Measurements from ENCODE around the gene HSD11B2. TPM values are rescaled to one million over a fixed set of nuclear protein-coding genes. Genes with fewer than 3 reads are reported as not detected.

HSD11B2 gene
- total RNA-seq, 2 experiments from 2014 or later: not detected

DNA sequence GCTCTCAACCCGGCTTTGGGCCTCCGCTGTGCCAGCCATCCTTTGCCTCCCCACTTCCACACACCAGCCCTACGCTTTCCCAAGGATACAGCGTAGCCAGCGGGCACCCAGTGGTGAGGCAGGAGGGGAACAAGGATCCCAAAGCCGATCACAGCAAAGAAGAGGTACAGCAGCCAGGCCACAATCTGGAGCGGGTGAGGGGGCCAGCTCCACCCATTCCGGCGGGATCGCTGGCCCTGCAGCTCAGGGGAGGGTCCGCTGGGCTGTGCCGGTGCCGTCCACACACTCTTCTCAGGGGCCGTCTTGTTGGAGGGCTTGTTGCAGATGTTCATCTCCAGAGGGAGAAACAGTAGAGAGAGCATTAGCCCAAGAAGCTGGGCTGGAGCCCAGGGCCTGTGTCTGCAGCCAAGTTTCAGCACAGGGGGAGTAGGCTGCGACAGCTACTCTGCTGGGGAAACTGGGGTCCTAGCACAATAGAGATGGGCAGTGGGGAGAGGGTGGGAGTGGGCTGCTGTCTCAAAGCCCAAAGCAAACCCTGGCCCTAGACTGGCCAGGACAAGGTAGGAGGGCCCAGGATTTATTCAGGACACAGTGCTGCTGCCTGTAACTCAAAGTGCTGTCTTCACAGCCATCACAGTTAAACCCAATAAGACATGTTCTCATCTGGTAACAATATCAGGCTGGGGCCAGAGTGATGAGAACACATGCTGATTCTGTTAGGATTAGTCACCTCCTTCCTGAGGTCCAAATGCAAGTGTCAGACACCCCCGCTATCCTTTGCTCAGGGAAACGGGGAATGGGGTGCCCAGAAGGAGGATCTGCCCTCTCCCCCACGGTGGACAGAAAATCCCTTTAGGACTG is 24.6 kb upstream of the HSD11B2 start:
- intact Hi-C loops (cut with micrococcal nuclease; ENCODE audit: unreplicated experiment): no loop called here
- Histone ChIP-seq H3K4me3 (ENCODE audit: low read depth, low read length, poor library complexity, severe bottlenecking) (no peak overlapping the region), H3K27ac (ENCODE audit: low read depth, low read length, poor library complexity, severe bottlenecking) (no peak overlapping the region), H4K20me1 (ENCODE audit: insufficient read depth, low read length) (no peaks in the 10 kb centered on the region), H3K4me2 (ENCODE audit: low read length) (no peak overlapping the region), H3K9me3 (ENCODE audit: low read length) (no peaks in the 10 kb centered on the region), H3K36me3 (ENCODE audit: insufficient read depth, low read length) (no peaks in the 10 kb centered on the region), H3K9me2 (ENCODE audit: insufficient read depth, low read length) (no peaks in the 10 kb centered on the region), H3K79me2 (ENCODE audit: insufficient read depth, low read depth, low read length) (no peaks in the 10 kb centered on the region), H2AFZ (ENCODE audit: low read length) (no peak overlapping the region), H3K4me1 (ENCODE audit: insufficient read depth, low read length, poor library complexity, severe bottlenecking) (no peaks in the 10 kb centered on the region)
- BruUV-seq (replicated peaks): no TSS peak
- TF ChIP-seq, protein P1, sequence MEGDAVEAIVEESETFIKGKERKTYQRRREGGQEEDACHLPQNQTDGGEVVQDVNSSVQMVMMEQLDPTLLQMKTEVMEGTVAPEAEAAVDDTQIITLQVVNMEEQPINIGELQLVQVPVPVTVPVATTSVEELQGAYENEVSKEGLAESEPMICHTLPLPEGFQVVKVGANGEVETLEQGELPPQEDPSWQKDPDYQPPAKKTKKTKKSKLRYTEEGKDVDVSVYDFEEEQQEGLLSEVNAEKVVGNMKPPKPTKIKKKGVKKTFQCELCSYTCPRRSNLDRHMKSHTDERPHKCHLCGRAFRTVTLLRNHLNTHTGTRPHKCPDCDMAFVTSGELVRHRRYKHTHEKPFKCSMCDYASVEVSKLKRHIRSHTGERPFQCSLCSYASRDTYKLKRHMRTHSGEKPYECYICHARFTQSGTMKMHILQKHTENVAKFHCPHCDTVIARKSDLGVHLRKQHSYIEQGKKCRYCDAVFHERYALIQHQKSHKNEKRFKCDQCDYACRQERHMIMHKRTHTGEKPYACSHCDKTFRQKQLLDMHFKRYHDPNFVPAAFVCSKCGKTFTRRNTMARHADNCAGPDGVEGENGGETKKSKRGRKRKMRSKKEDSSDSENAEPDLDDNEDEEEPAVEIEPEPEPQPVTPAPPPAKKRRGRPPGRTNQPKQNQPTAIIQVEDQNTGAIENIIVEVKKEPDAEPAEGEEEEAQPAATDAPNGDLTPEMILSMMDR (conservative IDR thresholded peaks at IDR 0.05; ENCODE audit: low read length): no peak
- TF ChIP-seq EZH2phosphoT487 (IDR thresholded peaks at IDR 0.05; ENCODE audit: borderline replicate concordance, low read depth, low read length): no peak
- POLR2A ChIA-PET: interaction anchor here (0.6 kb wide), 1 partner anchor 61 kb away, joined by 3 read pairs; no protein-coding TSS in a partner anchor
- no peak for DNase-seq (ENCODE audit: low spot score)
- CTCF ChIA-PET (ENCODE audit: unreplicated experiment): no interaction called here

GRCh38 chr16:67407176-67407787 is 23.6 kb upstream of the HSD11B2 start:
- TF ChIP-seq EZH2phosphoT487 (IDR thresholded peaks at IDR 0.05; ENCODE audit: borderline replicate concordance, low read depth, low read length): no peak
- TF ChIP-seq, protein P1 (conservative IDR thresholded peaks at IDR 0.05; ENCODE audit: low read length): no peak
- H4K20me1 ChIP-seq (ENCODE audit: insufficient read depth, low read length): no peaks in the 10 kb centered on the region
- H3K27ac ChIP-seq (ENCODE audit: low read depth, low read length, poor library complexity, severe bottlenecking): no peak overlapping the region
- H3K4me3 ChIP-seq (ENCODE audit: low read depth, low read length, poor library complexity, severe bottlenecking): no peak overlapping the region
- intact Hi-C loops (cut with micrococcal nuclease; ENCODE audit: unreplicated experiment): no loop called here
- no peaks in the 10 kb centered on the region for H3K9me2 ChIP-seq (ENCODE audit: insufficient read depth, low read length)
- H3K9me3 ChIP-seq (ENCODE audit: low read length): no peaks in the 10 kb centered on the region
- no peak overlapping the region for H2AFZ ChIP-seq (ENCODE audit: low read length)
- DNase-seq (ENCODE audit: low spot score): no peak
- no peak overlapping the region for H3K4me2 ChIP-seq (ENCODE audit: low read length)
- POLR2A ChIA-PET: no interaction called here
- BruUV-seq (replicated peaks): no TSS peak
- no peaks in the 10 kb centered on the region for H3K79me2 ChIP-seq (ENCODE audit: insufficient read depth, low read depth, low read length)
- no peaks in the 10 kb centered on the region for H3K36me3 ChIP-seq (ENCODE audit: insufficient read depth, low read length)
- CTCF ChIA-PET (ENCODE audit: unreplicated experiment): no interaction called here
- H3K4me1 ChIP-seq (ENCODE audit: insufficient read depth, low read length, poor library complexity, severe bottlenecking): no peaks in the 10 kb centered on the region

All from OCI-LY7 (cell line).